Astrocyte of the spinal cord (primary cell): Measurements from ENCODE around the gene NFRKB.
"Not testable (repeated sequence)": the region's sequence is repeated elsewhere in the genome, so short reads cannot be mapped to it uniquely, and the experiment has no call there.

Source experiments
- DNase-seq: peaks from one replicate; pipeline ENCODE4 v3.0.0; 2011; ENCODE audit warnings: low read depth, low spot score
- H3K4me3 ChIP-seq: 2 replicates; pipeline ENCODE4 v1.5.1; 2011; ENCODE audit warnings: low read depth, mild to moderate bottlenecking, low read length, moderate library complexity
- CTCF ChIP-seq: IDR thresholded peaks from 2 replicates; pipeline ENCODE4 v1.5.1; 2012; ENCODE audit warnings: low read depth, mild to moderate bottlenecking, low read length, inconsistent platforms
- in situ Hi-C: cut with HindIII; loops from 2 replicates; pipeline ENCODE4 v1.10.0; 2017; ENCODE audit warnings: low sequenced_read_pairs

NFRKB gene

DNA sequence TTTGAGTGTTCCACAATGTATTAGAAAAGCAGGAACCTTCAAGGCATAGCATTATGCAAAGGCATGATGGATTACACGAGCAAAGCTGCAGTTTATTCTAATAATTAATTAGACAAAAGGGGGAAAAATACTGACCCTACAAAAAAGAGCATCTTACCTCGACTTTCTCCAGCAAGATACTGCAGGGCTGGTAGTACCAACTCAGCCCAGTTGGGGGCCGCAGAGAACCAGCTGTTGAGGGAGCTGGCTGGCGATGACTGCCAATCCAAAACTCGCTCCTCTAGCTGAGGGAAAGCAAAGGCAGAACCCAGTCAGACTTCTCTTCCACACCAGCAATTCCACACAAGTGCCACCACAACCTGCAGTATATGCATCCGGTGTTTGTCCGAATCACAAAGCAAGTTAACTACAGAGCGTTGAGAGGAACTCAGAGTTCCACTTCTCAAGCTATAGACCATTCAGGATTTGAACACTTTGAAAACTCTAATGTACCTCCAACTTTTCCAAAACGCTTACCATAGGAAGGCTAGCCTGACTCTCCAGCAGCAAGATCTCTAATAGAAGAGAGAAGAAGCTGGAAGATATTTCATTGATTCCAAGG is 13.7 kb downstream of the NFRKB start:
- TF ChIP-seq CTCF, result peak; percentile 65
- DNase-seq, result peak; percentile 10
- no peak overlapping the region for H3K4me3 ChIP-seq
- in situ Hi-C loops, result no loop called here

- in situ Hi-C loops, result no loop called here
- TF ChIP-seq CTCF, result no peak
- DNase-seq, result no peak
- no peak overlapping the region for H3K4me3 ChIP-seq
These were observed 15.1 kb downstream of the NFRKB start for GRCh38 chr11:129880311-129880710.

GRCh38 chr11:129871914-129872313 is 23.5 kb downstream of the NFRKB start:
- H3K4me3 ChIP-seq, result no peak overlapping the region
- in situ Hi-C loops, result no loop called here
- DNase-seq, result no peak
- no peak for TF ChIP-seq CTCF

DNA sequence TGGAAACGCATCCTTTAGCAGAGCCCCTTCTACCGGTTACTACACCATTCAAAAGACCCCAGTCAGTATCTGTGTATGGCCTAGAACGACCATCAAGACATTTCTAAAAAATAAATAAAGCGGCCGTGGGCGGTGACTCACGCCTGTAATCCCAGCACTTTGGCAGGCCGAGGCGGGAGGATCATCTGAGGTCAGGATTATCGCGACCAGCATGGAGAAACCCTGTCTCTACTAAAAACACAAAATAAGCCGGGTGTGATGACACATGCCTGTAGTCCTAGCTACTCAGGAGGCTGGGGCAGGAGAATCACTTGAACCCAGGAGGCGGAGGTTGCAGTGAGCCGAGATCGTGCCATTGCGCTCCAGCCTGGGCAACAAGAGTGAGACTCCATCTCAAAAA is 26.8 kb downstream of the NFRKB start:
- DNase-seq, in situ Hi-C loops, H3K4me3 ChIP-seq: not testable (repeated sequence)

- TF ChIP-seq CTCF, result no peak
- H3K4me3 ChIP-seq, result no peak overlapping the region
- no peak for DNase-seq
- in situ Hi-C loops, result no loop called here
These were observed 29.1 kb downstream of the NFRKB start for GRCh38 chr11:129866311-129866710.

DNA sequence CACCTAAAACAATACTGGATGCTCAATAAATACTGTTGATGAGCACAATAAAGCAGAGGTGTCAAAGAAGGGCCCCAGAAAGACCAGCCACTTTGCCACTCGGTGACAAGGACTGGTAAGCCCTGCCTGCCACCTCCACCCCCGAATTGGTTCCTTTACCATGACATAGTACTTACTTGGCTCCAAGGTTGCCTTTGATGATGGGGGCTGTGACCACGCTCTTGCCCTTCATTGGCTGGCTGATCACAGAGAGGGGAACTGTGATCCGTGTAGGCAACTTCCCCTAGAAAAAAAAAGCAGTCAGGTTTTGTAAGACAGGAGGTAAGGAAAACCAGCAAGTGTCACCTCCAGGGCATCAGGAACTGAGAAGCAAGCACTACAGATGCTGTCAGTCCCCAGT is 29.7 kb downstream of the NFRKB start:
- TF ChIP-seq CTCF, result no peak
- DNase-seq, result no peak
- in situ Hi-C loops, result no loop called here
- H3K4me3 ChIP-seq, result no peak overlapping the region

DNA sequence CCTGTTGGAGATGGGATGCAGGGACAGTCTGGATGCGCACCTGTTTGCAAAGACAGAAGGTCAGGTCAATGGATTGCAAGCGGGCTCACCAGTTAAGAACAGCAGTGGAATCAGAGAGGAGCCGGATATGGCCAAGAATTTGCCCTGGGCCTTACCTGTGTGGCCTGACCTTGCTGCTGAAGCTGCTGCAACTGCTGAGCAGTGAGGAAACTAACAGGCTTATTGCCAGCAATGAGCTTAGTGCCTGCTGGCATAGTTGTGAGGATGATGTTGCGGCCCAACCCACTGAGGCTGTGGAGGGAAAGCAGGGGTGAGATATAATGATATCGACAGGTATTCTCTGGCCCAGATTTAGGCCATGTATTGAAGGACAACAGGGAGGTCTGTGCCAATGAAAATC is 30.6 kb downstream of the NFRKB start:
- no peak for DNase-seq
- in situ Hi-C loops, result no loop called here
- TF ChIP-seq CTCF, result no peak
- no peak overlapping the region for H3K4me3 ChIP-seq
